AML-193 (cell line): ENCODE data around the gene MEAF6.

Experiments
- DNase-seq, 2 experiments: peaks; one replicate each; lab custom pipeline; 2025; lab: John Stamatoyannopoulos, UW

MEAF6 gene

DNA sequence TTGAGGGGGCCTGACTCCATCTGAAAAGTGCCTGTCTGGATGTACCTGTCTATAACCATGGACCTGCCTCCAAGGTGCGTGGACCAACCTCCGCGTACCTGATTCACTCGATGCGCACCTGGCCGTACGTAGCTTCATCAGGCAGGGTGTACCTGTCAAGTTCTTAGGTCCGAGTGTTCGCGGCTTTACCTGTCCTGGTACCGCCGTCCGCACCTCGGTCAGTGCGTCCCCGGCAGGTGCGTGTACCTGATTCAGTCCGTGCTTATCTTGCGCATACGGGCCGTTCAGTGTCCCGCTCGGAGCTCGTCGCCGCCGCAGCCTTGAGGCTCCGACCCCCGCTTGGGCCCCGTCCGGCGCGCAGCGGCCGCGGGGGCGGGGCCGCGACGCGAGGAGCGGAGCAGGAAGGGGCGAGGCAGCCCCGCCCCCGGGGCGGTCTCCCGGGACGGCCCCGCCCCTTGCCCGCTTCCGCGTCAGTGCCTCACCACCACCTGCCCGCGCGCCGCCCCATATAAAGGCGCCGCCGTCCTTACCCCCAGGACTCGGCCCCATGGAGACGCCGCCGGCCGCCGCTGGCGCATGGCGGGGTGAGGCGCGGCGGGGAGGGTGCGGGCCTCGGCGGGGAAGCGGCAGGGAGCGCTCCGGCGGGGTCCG is 40.4 kb downstream of the MEAF6 start, which contains the start of gene ZC3H12A:
Gene ZC3H12A (plus strand): TSS at position 535 of the 651 bp plus-strand sequence. CDS start 917 bp downstream, outside the sequence.
- DNase-seq, result peak; percentile 76 to 84

DNA sequence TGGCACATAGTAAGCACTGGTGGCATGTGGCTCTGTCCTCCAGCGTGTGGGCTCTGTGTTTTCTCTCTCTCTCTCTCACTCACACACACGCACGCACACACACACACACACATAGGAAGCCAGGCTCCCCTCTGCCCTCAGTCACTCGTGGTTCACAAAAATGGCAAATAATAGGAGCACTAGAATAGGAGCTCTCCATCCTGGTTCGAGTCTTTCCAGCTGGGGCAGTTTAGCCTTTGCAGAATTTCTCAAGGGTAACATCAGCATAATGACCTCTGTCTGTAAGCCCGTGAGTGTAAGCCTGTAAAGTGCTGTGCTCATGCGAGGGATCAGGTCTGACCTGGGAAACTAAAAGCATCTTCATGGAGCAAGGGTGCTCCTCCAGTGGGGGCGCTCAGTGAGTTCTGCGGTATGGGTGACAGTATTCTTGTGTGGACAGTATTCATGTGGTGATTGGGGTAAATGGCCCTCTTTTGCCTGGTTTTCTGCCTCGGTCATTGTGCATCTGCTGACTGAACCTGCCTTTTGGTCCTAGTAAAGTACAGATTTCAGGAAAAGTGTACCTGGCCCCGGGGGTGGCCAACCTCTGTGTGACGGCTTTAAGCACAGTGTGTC is 41.0 kb downstream of the MEAF6 start:
- peak; percentile 16 to 24 for DNase-seq

DNA sequence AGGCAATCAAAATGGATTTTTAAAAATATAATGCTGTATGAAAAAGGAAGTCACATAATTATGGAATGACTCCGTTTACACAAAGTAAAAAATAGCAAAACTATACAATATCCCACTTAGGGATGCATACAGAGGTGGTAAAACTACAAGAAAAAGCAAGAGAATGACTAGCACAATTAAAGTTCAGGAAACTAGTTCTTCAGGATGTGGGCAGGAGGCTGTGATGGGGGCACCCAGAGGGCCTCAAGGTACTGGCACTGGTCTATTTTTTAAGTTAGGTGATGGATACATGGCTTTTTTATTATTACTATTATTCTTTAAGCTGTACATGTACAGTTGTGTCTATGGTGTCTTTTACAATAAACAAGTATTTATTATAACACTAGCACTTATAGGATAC is 41.6 kb downstream of the MEAF6 start:
- DNase-seq, result no peak

DNA sequence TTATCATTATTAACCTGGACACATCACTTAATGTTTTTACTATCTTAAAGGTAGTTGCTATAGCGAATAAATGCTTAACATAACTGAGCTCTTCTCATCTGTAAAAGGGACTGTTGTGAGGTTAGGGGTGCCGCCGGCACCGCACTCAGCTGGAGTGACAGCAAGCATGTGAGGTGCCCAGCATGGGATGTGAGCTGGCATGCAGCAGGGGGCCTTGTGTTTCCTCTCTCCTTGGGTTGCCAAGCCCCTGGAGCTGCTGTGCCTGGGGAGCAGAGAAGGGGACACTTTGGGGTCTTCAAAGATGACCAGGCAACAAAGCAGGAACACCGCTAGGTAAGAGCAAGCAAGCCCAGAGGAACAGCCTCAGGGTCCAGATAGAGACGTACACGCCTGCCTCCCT is 42.3 kb downstream of the MEAF6 start:
- no peak for DNase-seq

DNA sequence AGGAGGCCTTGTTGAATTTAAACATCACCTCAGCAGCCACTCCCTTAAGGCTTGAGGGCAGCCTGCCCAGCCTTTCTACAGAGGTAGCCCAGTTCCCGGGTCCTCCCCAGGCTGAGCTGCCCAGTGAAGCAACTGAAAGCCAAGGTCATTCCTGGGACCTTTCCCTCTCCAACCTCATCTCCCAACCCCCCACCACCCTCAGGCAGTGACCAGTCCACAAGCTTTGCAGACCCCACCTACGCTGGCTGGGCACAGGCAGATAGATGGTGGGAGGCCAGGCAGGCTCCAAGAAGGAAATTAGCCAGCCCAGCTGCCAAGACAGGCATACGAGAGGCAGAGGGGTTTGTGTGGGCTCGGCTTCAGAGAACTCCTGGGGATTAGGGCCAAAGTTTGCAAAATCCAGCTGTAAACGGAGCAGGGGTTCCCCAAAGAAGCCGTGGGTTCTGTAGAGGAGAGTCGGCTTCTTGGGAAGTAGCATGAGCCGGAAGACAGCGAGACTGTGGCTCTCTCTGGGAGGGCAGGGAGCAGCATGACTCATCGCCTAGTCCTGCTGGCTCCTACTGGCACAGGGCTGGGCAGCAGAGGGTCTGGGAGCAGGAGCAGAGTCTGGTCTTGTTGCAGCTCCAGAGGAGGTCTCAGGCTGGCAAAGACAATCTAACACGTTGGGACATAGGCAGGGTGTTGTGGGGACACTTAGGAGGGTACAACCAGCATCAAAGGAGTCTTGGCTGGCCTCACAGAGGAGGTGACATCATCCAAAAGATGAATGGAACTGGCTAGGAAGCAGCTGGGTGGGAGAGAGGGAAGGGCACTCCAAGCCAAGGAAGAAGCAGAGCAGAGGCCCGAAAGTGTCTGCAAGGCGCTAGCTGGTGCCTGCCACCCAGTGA is 43.0 kb downstream of the MEAF6 start:
- DNase-seq, result no peak

DNA sequence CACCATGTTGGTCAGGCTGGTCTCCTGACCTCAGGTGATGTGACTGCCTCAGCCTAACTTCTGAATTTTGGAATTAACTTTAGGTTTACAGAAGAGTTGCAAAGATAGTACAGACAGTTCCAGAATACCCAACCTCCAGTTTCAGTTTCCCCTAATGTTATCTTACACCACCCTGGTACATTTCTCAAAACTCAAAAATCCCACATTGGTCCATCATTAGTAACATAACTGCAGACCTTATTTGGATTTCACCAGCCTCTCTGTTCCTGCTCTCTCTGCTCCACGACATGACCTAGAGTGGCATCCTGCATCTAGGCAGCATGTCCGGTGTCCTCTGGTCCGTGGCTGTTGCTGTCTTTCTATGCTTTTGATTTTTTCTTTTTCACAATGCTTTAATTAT is 45.2 kb downstream of the MEAF6 start:
- DNase-seq, result no peak

DNA sequence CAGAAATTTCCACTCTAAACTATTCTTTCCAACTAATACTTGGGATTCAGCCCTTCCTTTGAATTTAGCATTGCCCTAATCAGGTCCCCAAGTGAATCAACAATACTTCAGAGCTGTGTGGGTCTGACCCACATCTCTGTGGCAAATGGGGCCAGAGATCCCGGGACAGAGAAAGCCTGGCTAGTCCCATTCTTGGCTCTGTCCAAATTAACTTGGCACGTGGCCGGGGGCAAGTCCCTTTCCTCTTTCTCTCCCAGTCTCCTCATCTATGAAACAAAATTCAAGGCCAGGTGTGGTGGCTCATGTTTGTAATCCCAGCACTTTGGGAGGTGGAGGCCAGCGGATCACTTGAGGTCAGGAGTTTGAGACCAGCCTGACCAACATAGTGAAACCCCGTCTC is 46.5 kb downstream of the MEAF6 start:
- no peak for DNase-seq

DNA sequence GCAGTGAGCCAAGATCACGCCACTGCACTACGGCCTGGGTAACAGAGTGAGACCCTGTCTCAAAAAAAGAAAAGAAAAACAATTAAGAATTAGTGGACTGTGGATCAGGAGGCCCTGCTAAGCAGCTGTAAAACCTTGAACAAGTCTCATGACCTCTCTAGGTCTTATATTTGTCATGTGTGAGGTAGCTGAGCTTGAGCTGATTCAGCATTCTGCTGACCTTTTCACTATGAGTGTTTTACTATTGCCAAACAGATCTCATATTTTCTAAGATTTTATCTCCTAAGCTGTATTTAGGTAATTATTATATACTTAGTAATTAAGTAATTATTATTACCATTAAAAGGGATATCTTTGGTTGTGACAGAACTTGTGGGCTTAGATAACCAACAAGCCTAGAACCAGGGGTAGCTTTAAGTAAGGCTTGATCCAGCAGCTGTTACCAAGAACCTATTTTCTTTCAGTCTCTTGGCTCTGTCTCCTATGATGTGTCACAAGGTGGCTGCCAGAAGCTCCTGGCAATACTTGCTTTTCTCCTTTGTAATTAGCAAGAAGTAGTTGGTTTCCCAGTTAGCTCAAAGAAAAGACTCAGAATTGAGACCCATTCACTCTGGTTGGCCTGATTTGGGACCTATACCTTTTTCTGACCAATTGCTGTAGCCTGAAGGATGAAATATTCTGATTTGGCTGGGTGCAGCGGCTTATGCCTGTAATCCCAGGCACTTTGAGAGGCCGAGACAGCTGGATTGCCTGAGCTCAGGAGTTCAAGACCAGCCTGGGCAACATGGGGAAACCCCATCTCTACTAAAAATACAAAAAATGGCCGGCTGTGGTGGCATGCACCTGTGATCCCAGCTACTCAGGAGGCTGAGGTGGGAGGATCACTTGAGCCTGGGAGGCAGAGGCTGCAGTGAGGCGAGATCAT is 48.7 kb downstream of the MEAF6 start:
- DNase-seq, result no peak

DNA sequence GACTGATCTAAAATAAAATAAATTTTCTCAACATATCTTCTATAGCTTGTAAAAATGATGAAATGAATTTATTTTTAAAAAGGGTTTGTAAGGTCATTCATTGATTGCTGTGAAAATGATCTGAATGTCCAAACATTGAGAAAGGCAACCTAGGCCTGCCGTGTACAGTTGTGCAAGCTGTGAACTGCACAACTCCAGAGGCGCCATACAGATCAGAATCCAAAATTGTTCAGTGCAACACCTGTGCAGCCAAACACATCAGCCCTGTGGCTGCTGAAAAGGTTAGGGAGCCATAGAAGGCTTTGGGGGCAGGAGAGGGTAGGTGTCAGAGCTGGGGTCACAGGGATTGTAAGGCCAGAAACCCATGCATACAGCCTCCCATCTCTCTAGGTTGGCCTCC is 50.1 kb downstream of the MEAF6 start:
- no peak for DNase-seq

DNA sequence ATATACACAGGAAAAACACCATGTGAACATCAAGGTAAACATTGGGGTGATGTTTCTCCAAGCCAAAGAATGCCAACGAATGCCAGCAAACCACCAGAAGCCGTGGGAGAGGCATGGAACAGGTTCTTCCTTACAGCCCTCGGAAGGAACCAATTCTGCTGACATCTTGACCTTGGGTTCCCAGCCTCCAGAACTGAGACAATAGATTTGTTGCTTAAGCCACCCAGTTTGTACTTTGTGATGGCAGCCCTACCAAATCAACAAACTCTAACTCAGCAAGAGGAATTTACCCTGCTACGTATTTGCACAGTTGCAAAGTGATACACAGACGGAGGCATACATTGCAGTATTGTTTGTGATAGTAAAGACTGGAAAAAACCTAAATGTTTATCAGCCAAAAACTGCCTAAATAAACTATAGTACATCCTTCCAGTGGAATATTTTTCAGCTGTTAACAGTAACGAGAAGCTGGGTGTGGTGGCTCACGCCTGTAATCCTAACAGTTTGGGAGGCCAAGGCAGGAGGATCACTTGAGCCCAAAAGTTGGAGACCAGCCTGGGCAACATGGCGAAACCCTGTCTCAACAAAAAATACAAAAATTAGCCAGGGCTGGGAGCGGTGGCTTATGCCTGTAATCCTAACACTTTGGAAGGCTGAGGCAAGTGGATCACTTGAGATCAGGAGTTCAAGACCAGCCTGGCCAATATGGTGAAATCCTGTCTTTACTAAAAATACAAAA is 52.7 kb downstream of the MEAF6 start:
- DNase-seq, result no peak

DNA sequence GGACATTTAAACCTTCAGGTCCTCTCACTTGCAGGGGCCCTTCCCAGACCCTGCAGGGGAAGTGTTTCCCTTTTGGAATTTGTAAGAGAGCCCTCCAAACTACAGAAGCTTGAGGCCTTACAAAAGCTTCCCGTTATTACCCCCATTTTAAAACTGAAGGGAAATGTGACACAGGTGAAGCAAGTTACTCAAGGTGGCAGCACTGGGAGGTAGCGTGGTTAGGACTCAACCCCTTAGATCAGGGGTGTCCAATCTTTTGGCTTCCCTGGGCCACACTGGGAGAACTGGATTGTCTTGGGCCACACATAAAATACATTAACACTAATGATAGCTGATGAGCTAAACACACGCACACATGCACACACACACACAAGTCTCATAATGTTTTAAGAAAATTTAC is 56.0 kb downstream of the MEAF6 start:
- no peak for DNase-seq

DNA sequence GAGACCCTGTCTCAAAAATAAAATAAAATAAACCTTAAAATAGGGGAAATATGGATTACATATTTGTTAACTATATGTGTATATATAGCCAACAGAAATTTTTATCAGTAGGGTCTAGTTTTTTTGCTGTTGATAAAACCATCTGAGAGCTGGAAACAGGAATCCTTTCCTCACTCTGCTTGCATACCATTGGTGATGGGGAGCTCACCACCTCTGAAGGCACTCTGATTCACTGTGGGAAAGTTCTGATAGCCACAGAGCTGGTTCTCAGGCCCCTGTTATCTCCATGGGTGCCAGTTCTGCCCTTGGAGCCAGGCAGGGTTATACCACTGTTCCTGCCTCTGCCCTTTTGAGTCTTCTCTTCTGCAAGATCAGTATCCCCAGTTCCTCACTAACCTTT is 58.0 kb downstream of the MEAF6 start:
- DNase-seq, result no peak

DNA sequence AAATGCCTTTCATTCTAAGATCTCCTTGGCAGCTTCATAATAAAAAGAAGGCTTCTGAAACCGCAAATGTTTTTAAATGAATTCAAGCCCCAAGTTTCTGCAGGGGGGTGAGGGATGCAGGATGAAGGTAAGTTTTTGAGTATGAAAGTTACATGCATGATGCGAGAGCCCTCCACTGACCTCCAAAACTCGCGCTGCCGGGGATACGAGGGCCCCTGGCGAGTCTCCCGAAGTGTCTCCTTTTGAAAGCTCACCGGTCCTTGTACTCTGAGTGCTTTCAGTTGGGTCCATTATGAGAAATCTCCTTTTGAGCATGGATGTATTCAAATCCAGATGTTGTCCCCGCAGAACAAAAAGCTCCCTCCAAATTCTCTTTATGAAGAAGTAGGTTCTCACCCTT is 59.0 kb downstream of the MEAF6 start:
- no peak for DNase-seq

DNA sequence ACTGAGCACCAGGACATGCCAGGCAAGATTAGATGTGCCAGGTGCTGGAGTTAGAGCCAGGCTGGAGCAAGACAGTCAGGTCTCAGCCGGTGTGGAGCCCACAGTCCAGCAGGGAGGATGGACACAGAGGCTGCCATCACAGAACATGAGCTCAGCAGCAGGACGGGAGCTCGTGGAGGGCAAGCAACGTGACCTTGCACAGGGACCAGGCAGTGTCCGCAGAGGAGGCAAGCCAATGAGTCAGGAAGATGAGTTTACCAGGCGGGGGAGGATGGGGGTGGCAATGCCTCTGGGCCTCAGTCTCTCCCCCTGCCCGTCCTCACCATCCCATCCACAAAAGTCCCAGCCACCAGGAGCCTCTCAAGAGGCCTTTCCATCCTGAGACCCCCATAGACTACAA is 60.9 kb downstream of the MEAF6 start:
- no peak for DNase-seq

DNA sequence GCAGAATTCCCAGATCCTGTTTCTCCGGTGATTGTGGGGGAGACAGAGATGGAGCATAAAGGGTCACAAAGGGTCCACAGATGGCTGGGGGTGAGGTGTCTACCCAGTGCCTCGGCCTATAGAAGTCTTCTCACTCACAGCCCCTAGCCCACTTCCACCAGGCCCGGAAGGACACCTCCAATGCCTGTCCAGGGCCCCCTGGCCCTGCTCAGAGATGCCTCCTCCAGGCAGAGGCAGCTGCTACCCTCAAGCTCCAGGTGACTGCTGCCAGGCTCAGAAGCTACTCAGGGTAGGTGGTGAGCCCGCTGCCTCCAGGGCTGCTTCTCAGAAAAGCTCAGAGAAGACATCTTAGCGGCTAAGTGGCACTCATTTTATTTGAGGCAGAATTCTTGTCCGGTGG is 62.1 kb downstream of the MEAF6 start:
- no peak for DNase-seq

DNA sequence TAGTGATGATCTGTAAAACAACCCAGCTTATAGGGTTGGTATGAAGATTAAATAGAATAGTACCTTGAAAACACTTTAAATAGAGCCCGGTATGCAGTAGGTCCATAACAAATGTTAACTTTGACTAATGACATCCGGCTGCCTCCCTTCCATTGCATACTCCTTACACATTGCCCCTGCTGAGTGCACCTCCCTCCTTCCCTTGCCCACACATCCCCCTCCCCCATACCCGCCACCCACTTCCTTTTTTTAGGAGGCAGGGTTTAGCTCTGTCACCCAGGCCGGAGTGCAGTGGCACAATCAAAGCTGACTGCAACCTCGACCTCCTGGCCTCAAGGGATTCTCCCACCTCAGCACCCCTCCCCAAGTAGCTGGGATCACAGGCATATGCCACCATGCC is 64.6 kb downstream of the MEAF6 start:
- DNase-seq, result peak; percentile 62 to 64

DNA sequence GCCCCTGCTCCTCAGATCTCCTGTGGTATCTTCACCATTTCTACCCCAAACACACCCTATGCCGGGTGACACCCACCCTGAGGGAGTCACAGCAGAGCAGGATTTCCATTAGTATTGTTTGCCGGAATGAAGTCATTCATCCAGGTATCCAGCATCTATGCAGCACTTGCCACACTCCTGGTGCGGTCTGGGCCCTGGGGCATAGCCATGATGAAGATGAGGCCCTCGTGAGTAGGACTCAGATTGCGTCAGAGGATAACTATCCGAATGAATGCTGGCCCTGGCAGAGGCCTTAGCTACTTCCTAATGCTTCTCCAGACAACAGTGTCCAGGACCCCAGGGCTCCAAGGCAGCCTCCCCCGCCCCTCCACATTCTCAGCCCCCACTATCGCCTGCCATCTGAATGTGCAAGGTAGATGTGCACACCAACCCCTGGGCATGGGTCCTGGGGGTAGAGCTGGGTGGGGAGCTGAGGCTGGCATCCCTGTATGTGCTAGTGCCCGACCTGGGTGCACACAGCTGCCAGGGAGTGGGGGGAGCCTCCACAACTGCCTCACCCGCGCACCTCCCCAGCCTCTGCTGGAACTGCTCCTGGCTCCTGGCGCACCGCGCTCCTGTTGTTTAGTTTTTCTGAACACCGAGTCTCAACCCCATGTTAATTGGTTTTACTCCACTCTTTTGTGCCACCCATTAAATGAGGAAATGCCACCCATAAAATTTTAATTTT is 65.7 kb downstream of the MEAF6 start:
- no peak for DNase-seq

DNA sequence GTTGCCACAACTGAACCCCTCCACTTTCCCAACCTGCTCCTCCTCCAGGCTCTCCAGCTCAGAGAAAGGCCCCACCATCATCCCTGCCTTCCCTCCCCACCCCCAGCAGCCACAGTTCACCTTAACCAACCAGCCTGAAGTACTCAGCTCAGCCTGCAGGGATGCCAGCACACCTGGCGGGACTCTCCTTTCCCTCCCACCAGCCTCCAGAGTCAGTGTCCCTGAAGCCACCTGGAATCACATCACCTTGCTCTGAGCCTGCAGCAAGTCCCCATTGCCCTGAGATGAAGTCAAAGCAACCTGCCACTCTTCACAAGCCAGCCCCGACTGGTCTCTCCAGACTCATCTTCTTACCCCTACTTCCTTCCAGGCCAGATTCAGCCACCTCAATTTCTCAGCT is 66.4 kb downstream of the MEAF6 start:
- DNase-seq, result no peak

DNA sequence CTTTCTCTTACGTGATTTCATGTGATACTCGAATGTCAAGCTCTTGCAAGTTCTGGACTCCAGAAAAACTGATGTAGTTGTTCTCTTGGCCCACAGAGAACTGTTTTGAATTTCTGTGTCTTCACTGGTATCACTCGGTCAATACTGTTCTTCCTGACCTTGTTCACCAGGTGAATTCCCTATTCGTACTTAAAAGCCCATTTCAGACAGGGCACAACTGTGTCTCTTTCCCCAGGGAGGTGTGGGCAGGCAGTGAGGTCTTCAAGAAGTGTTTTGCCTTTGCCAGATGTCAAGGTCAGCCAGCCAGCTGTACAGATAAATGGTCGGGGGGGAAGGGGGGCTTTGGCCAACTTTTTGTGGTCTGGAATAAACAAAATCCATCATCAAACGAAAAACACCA is 67.7 kb downstream of the MEAF6 start:
- no peak for DNase-seq

DNA sequence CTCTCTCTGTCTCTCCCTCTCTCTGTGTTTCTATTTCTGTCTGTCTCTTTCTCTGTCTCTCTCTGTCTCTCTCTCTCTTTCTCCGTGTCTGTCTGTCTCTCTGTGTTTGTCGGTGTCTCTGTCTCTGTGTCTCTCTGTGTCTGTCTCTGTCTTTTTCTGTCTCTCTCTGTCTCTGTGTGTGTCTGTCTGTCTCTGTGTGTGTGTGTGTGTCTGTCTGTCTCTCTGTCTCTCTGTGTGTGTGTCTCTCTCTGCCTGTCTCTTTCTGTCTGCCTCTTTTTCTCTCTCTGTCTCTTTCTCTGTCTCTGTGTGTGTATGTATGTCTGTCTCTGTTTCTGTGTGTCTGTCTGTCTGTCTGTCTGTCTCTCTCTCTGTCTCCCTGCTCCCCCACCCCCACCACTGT is 71.9 kb downstream of the MEAF6 start:
- no peak for DNase-seq
